ENCODE data around the gene IGF2BP3. TPM values are rescaled to one million over a fixed set of nuclear protein-coding genes. Genes with fewer than 3 reads are reported as not detected.

The IGF2BP3 gene
- total and polyA plus RNA-seq, 8 donors: 1.8 to 63.2 (median 57.4) TPM

DNA sequence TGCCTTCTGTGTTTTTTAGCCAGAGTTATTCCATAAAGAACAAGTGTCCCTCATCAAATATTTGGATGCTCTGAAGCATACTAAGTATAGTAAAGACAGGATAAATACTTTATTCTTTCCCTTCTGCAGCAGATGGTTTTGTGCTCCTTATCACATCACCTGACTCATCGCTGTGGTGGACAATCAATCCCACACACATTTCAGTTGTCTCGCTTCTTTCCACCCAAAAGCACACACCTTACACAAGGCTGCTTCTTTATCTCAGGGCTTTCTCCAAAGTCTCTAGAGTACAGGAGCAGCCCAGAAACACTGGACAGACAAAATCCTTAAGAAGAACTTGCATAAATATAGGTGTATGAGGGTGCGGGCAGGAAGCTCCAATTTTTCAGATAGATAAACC is 43.4 kb downstream of the IGF2BP3 start:
- ATAC-seq: no peak
- H3K4me3 ChIP-seq: no peak overlapping the region
- no peak overlapping the region for H3K27ac ChIP-seq
- H3K4me1 ChIP-seq: no peaks in the 10 kb centered on the region
- DNase-seq: no peak
- no peaks in the 10 kb centered on the region for H3K9me3 ChIP-seq
- H3K27me3 ChIP-seq: peaks cover 7 to 13% of the 10 kb centered on the region in 2 donors
- H3K36me3 ChIP-seq: no peaks in the 10 kb centered on the region
- intact Hi-C loops (cut with DNase I): no loop called here
- TF ChIP-seq, protein P1, sequence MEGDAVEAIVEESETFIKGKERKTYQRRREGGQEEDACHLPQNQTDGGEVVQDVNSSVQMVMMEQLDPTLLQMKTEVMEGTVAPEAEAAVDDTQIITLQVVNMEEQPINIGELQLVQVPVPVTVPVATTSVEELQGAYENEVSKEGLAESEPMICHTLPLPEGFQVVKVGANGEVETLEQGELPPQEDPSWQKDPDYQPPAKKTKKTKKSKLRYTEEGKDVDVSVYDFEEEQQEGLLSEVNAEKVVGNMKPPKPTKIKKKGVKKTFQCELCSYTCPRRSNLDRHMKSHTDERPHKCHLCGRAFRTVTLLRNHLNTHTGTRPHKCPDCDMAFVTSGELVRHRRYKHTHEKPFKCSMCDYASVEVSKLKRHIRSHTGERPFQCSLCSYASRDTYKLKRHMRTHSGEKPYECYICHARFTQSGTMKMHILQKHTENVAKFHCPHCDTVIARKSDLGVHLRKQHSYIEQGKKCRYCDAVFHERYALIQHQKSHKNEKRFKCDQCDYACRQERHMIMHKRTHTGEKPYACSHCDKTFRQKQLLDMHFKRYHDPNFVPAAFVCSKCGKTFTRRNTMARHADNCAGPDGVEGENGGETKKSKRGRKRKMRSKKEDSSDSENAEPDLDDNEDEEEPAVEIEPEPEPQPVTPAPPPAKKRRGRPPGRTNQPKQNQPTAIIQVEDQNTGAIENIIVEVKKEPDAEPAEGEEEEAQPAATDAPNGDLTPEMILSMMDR (IDR thresholded peaks at IDR 0.05): no peak

GRCh38 chr7:23422909-23423308 is 47.4 kb downstream of the IGF2BP3 start:
- Histone ChIP-seq H3K36me3 (no peaks in the 10 kb centered on the region), H3K27ac (no peak overlapping the region), H3K9me3 (no peaks in the 10 kb centered on the region), H3K4me3 (no peak overlapping the region), H3K27me3 (peaks cover 0 to 4% of the 10 kb centered on the region in 2 donors), H3K4me1 (no peaks in the 10 kb centered on the region)
- ATAC-seq: no peak
- intact Hi-C loops (cut with DNase I): no loop called here
- no peak for DNase-seq
- TF ChIP-seq, protein P1 (IDR thresholded peaks at IDR 0.05): no peak

GRCh38 chr7:23422384-23422783 is 47.9 kb downstream of the IGF2BP3 start:
- H3K27me3 ChIP-seq: peaks cover 0 to 4% of the 10 kb centered on the region in 2 donors
- H3K4me3 ChIP-seq: no peak overlapping the region
- ATAC-seq (no peak), DNase-seq (no peak)
- TF ChIP-seq, protein P1 (IDR thresholded peaks at IDR 0.05): no peak
- no peaks in the 10 kb centered on the region for H3K4me1 ChIP-seq
- H3K36me3 ChIP-seq: no peaks in the 10 kb centered on the region
- H3K9me3 ChIP-seq: no peaks in the 10 kb centered on the region
- intact Hi-C loops (cut with DNase I): no loop called here
- H3K27ac ChIP-seq: no peak overlapping the region

DNA sequence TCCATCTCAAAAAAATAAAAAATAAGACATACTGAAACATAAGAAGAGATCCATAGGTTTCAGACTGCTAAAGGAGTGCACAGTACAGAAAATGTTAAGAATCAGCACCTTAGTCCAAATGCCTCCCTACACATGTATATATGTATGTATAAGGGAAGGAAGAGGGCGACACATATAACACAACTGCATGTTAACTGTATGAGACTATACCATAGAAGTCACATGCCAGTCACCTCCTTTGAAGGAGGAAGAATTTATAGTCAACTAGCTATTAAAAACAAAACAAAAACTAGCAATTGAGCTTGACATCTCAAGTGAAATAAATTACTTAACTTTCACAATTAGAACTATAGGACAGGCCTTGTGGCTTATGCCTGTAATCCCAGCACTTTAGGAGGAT is 50.4 kb downstream of the IGF2BP3 start:
- intact Hi-C loops (cut with DNase I): no loop called here

DNA sequence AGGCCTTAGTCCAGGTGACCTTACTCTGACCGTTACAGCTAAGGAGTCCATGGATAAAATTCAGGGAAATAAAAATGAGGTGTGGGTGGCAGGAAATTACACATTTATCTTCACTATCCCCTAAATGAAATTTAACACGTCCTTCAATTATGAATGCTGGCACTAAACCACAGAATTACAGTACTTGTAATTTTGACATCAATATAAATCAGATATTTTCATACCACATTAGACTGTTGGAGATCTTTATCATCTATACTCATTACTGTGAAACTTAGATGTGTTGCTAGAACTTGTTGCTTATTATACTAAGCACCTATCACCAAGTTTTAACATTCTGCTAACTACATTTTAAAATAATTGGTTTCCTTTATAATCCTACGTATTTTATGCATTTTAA is 51.1 kb downstream of the IGF2BP3 start:
- no peak overlapping the region for H3K4me3 ChIP-seq
- no peaks in the 10 kb centered on the region for H3K9me3 ChIP-seq
- H3K27ac ChIP-seq: no peak overlapping the region
- ATAC-seq: no peak
- no peaks in the 10 kb centered on the region for H3K4me1 ChIP-seq
- no peak for DNase-seq
- no peaks in the 10 kb centered on the region for H3K27me3 ChIP-seq
- H3K36me3 ChIP-seq: no peaks in the 10 kb centered on the region
- TF ChIP-seq, protein P1 (IDR thresholded peaks at IDR 0.05): no peak
- intact Hi-C loops (cut with DNase I): no loop called here

More for the DNA sequence above, 50.4 kb downstream of the IGF2BP3 start:
- H3K9me3 ChIP-seq: no peaks in the 10 kb centered on the region
- ATAC-seq (no peak), DNase-seq (no peak)
- no peaks in the 10 kb centered on the region for H3K27me3 ChIP-seq
- TF ChIP-seq, protein P1 (IDR thresholded peaks at IDR 0.05): no peak
- no peak overlapping the region for H3K4me3 ChIP-seq
- no peak overlapping the region for H3K27ac ChIP-seq
- no peaks in the 10 kb centered on the region for H3K36me3 ChIP-seq
- no peaks in the 10 kb centered on the region for H3K4me1 ChIP-seq
